SK-N-SH (cell line): Measurements from ENCODE around the gene CENPU. TPM values are rescaled to one million over a fixed set of nuclear protein-coding genes. Genes with fewer than 3 reads are reported as not detected.

ENCODE experiments used
- CTCF ChIA-PET: fragments of 300-600, 350-600 bp; formaldehyde crosslinking; extraction: SDS; loops from one replicate; lab custom pipeline; 2021; lab: Yijun Ruan, JAX
- POLR2A ChIA-PET: fragments of 350-600 bp; sonication (Branson Sonifier 250); formaldehyde crosslinking; extraction: SDS; loops from one replicate; lab custom pipeline; 2020; ENCODE audit warnings: antibody characterized with exemption, inconsistent platforms; lab: Yijun Ruan, JAX
- DNase-seq: peaks from one replicate; pipeline ENCODE4 v3.0.0; 2012
- H2AFZ ChIP-seq: fragments of 200-600 bp; sonication (generic); 2 replicates; pipeline ENCODE4 v1.8.1; 2016; ENCODE audit warnings: antibody characterized with exemption, mild to moderate bottlenecking, low read depth
- H3F3A ChIP-seq: fragments of 200-600 bp; sonication (generic); replicated peaks from 2 replicates; pipeline ENCODE3; 2016; ENCODE audit warnings: antibody characterized with exemption, mild to moderate bottlenecking; ENCODE audit not compliant: insufficient read depth
- H3K27ac ChIP-seq, 2 experiments: fragments of 200-500 bp in 1 of 2; fragments of 200-600 bp in 1 of 2; sonication (Bioruptor generic) in 1 of 2; sonication (generic), shearing (Covaris generic) in 1 of 2; 2 replicates each; pipeline versions ENCODE4 v1.5.1 to v1.6.1; 2014 to 2016; ENCODE audit warnings: low read depth in 2 of 2, inconsistent platforms in 1 of 2, low read length in 1 of 2, mild to moderate bottlenecking in 1 of 2, mixed read lengths in 1 of 2
- H3K27me3 ChIP-seq: fragments of 200-600 bp; sonication (generic), shearing (Covaris generic); 2 replicates; pipeline ENCODE4 v1.6.1; 2016; ENCODE audit warnings: mixed run types; ENCODE audit not compliant: insufficient read depth
- H3K36me3 ChIP-seq, 2 experiments: fragments of 200-500 bp in 1 of 2; fragments of 200-600 bp in 1 of 2; sonication (Bioruptor generic) in 1 of 2; sonication (generic) in 1 of 2; replicated peaks in 1 of 2; 2 replicates each; pipeline versions ENCODE3 to v1.5.1; 2014 to 2016; ENCODE audit warnings: low read length in 1 of 2, mild to moderate bottlenecking in 1 of 2; ENCODE audit not compliant: insufficient read depth in 2 of 2, control insufficient read depth in 1 of 2
- H3K4me1 ChIP-seq, 2 experiments: fragments of 200-500 bp in 1 of 2; fragments of 200-600 bp in 1 of 2; sonication (Bioruptor generic) in 1 of 2; sonication (generic), shearing (Covaris generic) in 1 of 2; 2 replicates each; pipeline versions ENCODE4 v1.5.1 to v1.6.1; 2014 to 2016; ENCODE audit warnings: low read depth in 1 of 2, low read length in 1 of 2, mixed run types in 1 of 2; ENCODE audit not compliant: insufficient read depth in 2 of 2, control insufficient read depth in 1 of 2
- H3K4me2 ChIP-seq: fragments of 200-600 bp; sonication (generic), shearing (Covaris generic); 2 replicates; pipeline ENCODE4 v1.6.1; 2017; ENCODE audit warnings: mixed run types
- H3K4me3 ChIP-seq, 2 experiments: fragments of 200-500 bp in 1 of 2; fragments of 200-600 bp in 1 of 2; sonication (Bioruptor generic) in 1 of 2; sonication (generic), shearing (Covaris generic) in 1 of 2; 2 replicates each; pipeline versions ENCODE4 v1.5.1 to v1.8.1; 2014 to 2016; ENCODE audit warnings: low read depth in 2 of 2, inconsistent platforms in 1 of 2, low read length in 1 of 2, mild to moderate bottlenecking in 1 of 2, mixed read lengths in 1 of 2, moderate library complexity in 1 of 2
- H3K79me2 ChIP-seq: fragments of 200-600 bp; sonication (generic); 2 replicates; pipeline ENCODE4 v1.8.1; 2017; ENCODE audit warnings: mild to moderate bottlenecking; ENCODE audit not compliant: insufficient read depth
- H3K9ac ChIP-seq: fragments of 200-600 bp; sonication (generic); 2 replicates; pipeline ENCODE4 v1.6.1; 2017; ENCODE audit warnings: mixed run types
- H3K9me2 ChIP-seq: fragments of 200-600 bp; sonication (generic); 2 replicates; pipeline ENCODE4 v1.6.1; 2017; ENCODE audit warnings: mixed run types
- H3K9me3 ChIP-seq: fragments of 200-600 bp; sonication (generic); 2 replicates; pipeline ENCODE4 v1.6.1; 2017; ENCODE audit warnings: mixed run types, mild to moderate bottlenecking, moderate library complexity
- H4K20me1 ChIP-seq: fragments of 200-600 bp; sonication (generic); 2 replicates; pipeline ENCODE4 v1.6.1; 2017; ENCODE audit warnings: mild to moderate bottlenecking, mixed run types; ENCODE audit not compliant: insufficient read depth
- ELF1 ChIP-seq: IDR thresholded peaks from 2 replicates; pipeline ENCODE4 v1.4.0; 2012
- EP300 ChIP-seq, 2 experiments: IDR thresholded peaks; 2 replicates each; pipeline versions ENCODE4 v1.4.0 to v1.6.1; 2012; ENCODE audit warnings: borderline replicate concordance in 1 of 2, low read depth in 1 of 2, low read length in 1 of 2
- FOSL2 ChIP-seq: IDR thresholded peaks from 2 replicates; pipeline ENCODE4 v1.4.0; 2012; ENCODE audit warnings: low read depth, mild to moderate bottlenecking, moderate library complexity, borderline replicate concordance
- FOXM1 ChIP-seq: IDR thresholded peaks from 2 replicates; pipeline ENCODE4 v1.4.0; 2012; ENCODE audit warnings: low read depth, mild to moderate bottlenecking
- GATA2 ChIP-seq: sonication (generic); formaldehyde crosslinking; IDR thresholded peaks from 2 replicates; pipeline ENCODE4 v1.5.0; 2020; ENCODE audit warnings: mild to moderate bottlenecking, missing genetic modification reagents
- JUND ChIP-seq: IDR thresholded peaks from 2 replicates; pipeline ENCODE4 v1.4.0; 2012
- NFIC ChIP-seq: IDR thresholded peaks from 2 replicates; pipeline ENCODE4 v1.4.0; 2012; ENCODE audit warnings: borderline replicate concordance
- PBX3 ChIP-seq: IDR thresholded peaks from 2 replicates; pipeline ENCODE4; 2012
- POLR2AphosphoS5 ChIP-seq: IDR thresholded peaks from 2 replicates; pipeline ENCODE4 v1.6.1; 2012; ENCODE audit warnings: low read depth, low read length
- RAD21 ChIP-seq: IDR thresholded peaks from 2 replicates; pipeline ENCODE4 v1.6.1; 2012; ENCODE audit warnings: mild to moderate bottlenecking, low read length
- RCOR1 ChIP-seq: fragments of 150-350 bp; IDR thresholded peaks from 2 replicates; pipeline ENCODE4 v1.6.1; 2017; ENCODE audit warnings: antibody characterized with exemption, low read length
- REST ChIP-seq: IDR thresholded peaks from 2 replicates; pipeline ENCODE4 v1.6.1; 2012; ENCODE audit warnings: mild to moderate bottlenecking, low read depth, low read length, moderate library complexity
- RXRA ChIP-seq: IDR thresholded peaks from 2 replicates; pipeline ENCODE4 v1.4.0; 2012; ENCODE audit warnings: low read depth, mild to moderate bottlenecking, borderline replicate concordance
- SIN3A ChIP-seq: IDR thresholded peaks from 2 replicates; pipeline ENCODE4 v1.6.1; 2012; ENCODE audit warnings: low read depth, mild to moderate bottlenecking, low read length, moderate library complexity, borderline replicate concordance
- TCF12 ChIP-seq: IDR thresholded peaks from 2 replicates; pipeline ENCODE4 v1.4.0; 2012
- TEAD4 ChIP-seq: IDR thresholded peaks from 2 replicates; pipeline ENCODE4 v1.4.0; 2012; ENCODE audit warnings: mild to moderate bottlenecking, borderline replicate concordance; ENCODE audit not compliant: insufficient read depth
- YY1 ChIP-seq: IDR thresholded peaks from 2 replicates; pipeline ENCODE4 v1.4.0; 2012; ENCODE audit warnings: low read depth, mild to moderate bottlenecking
- WGBS: methylation state at CpG from one replicate; pipeline ENCODE4 v1.1.6; 2017; ENCODE audit warnings: low lambda C conversion rate; 5-methylcytosine and 5-hydroxymethylcytosine counted together
- polyA plus RNA-seq, 3 experiments: library from polyadenylated mRNA; depleted of rRNA; stranded (reverse); fragments of >200 nt; gene quantifications; 2 replicates each; pipeline ENCODE4 v1.2.3, GENCODE V29; 2012

Gene CENPU
- polyA plus RNA-seq, 1 of the 3 experiments (the other 2 are of a cell fraction) = 8.7 TPM

GRCh38 chr4:184674011-184674410 lies 59.9 kb downstream of the CENPU start:
- POLR2A ChIA-PET = no interaction called here
- TF ChIP-seq EP300 (IDR thresholded peaks at IDR 0.05; ENCODE audit: borderline replicate concordance in 1 of 2, low read depth in 1 of 2, low read length in 1 of 2) = no peak
- no peak for TF ChIP-seq NFIC
- TF ChIP-seq RXRA = no peak
- TF ChIP-seq GATA2 (CRISPR knock-in tag) = no peak
- no peak for TF ChIP-seq REST
- TF ChIP-seq RAD21 = no peak
- no peak for TF ChIP-seq RCOR1
- TF ChIP-seq FOXM1 = no peak
- no peak for TF ChIP-seq POLR2AphosphoS5
- TF ChIP-seq ELF1 = no peak
- TF ChIP-seq SIN3A = no peak
- no peak for TF ChIP-seq FOSL2
- no peak for TF ChIP-seq TCF12
- no peak for TF ChIP-seq PBX3
- no peak for TF ChIP-seq YY1

GRCh38 chr4:184672741-184673140 lies 61.2 kb downstream of the CENPU start:
- Histone ChIP-seq H3K36me3 (peaks cover 10 to 22% of the 10 kb centered on the region in 2 experiments), H3K4me2 (no peak overlapping the region), H3K9ac (no peak overlapping the region), H3K27ac (no peak overlapping the region), H3K4me3 (no peak overlapping the region), H3K27me3 (no peaks in the 10 kb centered on the region), H3K79me2 (no peaks in the 10 kb centered on the region), H3K9me2 (no peaks in the 10 kb centered on the region), H3K4me1 (no peaks in the 10 kb centered on the region), H3K9me3 (no peaks in the 10 kb centered on the region), H2AFZ (no peak overlapping the region), H3F3A (no peaks in the 10 kb centered on the region), H4K20me1 (no peaks in the 10 kb centered on the region)
- ChIA-PET POLR2A (interaction anchor here (0.6 kb wide), 1 partner anchor 10 kb away, joined by 3 read pairs; no protein-coding TSS in a partner anchor), CTCF (no interaction called here)
- WGBS = 99% methylated on average over 6 of the region's 6 CpGs
- DNase-seq = no peak
- TF ChIP-seq FOSL2 (no peak), RAD21 (no peak), TEAD4 (no peak), JUND (no peak), PBX3 (no peak)

More at GRCh38 chr4:184674011-184674410, 59.9 kb downstream of the CENPU start:
- H3K27ac ChIP-seq = no peak overlapping the region
- H3K79me2 ChIP-seq = no peaks in the 10 kb centered on the region
- no peaks in the 10 kb centered on the region for H3K27me3 ChIP-seq
- H3K9ac ChIP-seq = no peak overlapping the region
- no peaks in the 10 kb centered on the region for H3K9me2 ChIP-seq
- CTCF ChIA-PET = no interaction called here
- 96% methylated on average over 4 of the region's 4 CpGs for WGBS
- H2AFZ ChIP-seq = no peak overlapping the region
- H3K4me2 ChIP-seq = no peak overlapping the region
- DNase-seq = no peak
- H3K4me3 ChIP-seq = no peak overlapping the region
- no peaks in the 10 kb centered on the region for H3K9me3 ChIP-seq
- H3F3A ChIP-seq = no peaks in the 10 kb centered on the region
- no peaks in the 10 kb centered on the region for H3K4me1 ChIP-seq
- H3K36me3 ChIP-seq = peaks cover 7 to 16% of the 10 kb centered on the region in 2 experiments
- no peaks in the 10 kb centered on the region for H4K20me1 ChIP-seq
